ENCODE measurements around the gene PKHD1.

Gene PKHD1

DNA sequence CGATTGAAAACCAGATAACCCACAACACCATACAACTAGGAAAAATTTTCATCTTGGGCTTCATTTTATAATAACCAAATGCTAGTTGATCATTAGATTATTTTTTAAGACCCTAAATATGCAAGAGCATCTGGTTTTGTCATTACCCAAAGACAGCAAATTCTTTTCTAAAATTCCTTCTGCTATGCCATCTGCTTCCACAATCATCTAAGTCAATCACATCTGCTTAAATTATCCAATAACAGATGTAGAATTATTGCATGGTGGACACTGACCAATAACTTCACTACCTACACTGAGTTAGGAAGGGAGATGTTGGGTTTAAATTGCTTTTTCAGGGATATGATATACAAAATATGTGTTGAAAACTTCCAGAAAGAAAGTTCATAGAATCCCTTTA, 41.9 kb downstream of the PKHD1 start:
- TF ChIP-seq, protein P1, sequence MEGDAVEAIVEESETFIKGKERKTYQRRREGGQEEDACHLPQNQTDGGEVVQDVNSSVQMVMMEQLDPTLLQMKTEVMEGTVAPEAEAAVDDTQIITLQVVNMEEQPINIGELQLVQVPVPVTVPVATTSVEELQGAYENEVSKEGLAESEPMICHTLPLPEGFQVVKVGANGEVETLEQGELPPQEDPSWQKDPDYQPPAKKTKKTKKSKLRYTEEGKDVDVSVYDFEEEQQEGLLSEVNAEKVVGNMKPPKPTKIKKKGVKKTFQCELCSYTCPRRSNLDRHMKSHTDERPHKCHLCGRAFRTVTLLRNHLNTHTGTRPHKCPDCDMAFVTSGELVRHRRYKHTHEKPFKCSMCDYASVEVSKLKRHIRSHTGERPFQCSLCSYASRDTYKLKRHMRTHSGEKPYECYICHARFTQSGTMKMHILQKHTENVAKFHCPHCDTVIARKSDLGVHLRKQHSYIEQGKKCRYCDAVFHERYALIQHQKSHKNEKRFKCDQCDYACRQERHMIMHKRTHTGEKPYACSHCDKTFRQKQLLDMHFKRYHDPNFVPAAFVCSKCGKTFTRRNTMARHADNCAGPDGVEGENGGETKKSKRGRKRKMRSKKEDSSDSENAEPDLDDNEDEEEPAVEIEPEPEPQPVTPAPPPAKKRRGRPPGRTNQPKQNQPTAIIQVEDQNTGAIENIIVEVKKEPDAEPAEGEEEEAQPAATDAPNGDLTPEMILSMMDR (IDR thresholded peaks at IDR 0.05): no peak

DNA sequence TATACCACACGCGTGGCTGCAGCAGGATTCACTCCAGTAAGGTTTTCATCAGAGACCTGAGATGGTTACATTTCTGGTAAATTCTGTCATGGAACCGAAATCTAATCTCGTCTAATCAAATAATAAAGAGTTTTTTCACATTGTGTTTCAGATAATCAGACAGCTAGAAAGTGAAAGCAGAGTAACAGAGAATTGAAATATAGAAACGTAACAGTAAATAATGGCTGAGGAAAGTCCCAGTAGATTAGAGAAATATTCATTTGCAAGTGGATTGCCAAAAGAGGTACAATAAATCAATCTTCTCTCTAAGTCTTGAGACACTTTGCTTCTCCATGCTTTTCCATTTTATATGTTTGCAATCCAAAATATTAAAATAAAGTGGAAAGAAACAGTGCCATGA, 42.4 kb downstream of the PKHD1 start:
- TF ChIP-seq, protein P1 (IDR thresholded peaks at IDR 0.05): no peak

DNA sequence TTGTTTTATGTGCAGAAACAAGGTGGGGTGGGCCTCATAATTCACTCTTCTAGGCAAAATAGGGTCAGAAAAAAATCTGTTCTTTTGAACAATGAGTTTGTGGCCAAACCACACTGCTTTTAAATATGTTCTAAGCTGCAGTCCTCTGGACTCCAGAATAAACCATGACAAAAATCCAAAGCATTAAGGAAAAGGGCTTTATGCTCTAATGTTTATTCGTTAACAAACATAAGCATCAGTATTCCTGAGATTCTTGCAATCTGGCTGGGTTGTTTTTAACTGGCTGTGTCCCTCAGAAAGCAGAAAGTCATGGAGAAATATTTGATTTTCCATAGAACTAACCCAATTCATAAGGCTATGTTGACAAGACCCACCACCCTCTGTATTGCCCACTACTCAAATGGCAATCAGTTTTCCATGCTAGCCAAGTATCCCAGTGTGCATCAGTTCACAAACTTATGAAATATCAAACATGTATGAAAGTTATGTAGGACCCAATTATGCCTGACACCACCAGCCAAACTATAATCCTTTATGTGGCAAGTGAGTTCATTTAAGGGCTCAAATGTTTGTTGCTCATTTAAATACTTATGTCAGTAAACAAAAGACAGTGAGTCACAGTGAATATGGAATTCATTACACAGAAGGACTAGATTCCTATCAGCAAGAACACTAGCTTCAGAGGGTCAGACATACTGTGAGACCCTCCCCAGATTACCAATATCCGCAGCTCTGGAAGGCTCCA, 45.1 kb downstream of the PKHD1 start:
- TF ChIP-seq, protein P1 (IDR thresholded peaks at IDR 0.05): no peak

DNA sequence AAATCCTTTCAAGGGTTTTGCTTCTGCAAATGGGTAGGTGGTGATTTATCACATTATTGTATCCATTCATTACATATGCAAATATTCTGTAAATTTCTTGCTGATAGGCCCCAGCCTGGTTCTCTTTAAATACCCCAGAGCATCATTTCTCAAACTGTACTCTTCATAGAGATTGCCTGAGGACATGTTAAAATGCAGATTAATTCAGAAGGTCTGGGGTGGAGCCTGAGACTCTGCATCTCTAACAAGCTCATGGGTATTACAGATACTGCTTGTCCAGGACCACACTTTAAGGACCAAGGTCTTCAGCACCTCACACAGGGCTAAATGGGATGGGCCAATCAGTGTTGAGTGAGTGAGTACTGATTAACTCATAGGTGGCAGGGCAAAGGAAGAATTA, 46.3 kb downstream of the PKHD1 start:
- TF ChIP-seq, protein P1 (IDR thresholded peaks at IDR 0.05): no peak

DNA sequence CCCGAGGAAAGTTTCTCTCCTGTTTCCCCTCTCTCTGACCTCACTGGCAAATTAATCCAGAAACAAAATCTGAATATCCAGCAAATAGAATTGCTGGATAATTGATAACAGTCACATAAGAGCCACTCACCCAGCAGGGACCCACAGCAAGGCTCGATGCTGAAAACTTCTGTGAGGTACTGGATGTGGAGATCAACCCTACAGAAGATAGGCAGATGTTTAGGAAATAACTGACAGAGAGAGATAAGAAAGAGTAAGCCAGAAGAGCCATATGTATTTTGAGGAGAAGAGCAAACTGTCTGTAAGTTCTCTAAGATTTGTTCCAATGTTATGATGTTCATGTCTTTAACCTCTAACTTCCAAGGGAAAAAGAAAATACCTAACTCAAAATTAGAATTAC, 59.7 kb downstream of the PKHD1 start:
- TF ChIP-seq, protein P1 (IDR thresholded peaks at IDR 0.05): no peak

DNA sequence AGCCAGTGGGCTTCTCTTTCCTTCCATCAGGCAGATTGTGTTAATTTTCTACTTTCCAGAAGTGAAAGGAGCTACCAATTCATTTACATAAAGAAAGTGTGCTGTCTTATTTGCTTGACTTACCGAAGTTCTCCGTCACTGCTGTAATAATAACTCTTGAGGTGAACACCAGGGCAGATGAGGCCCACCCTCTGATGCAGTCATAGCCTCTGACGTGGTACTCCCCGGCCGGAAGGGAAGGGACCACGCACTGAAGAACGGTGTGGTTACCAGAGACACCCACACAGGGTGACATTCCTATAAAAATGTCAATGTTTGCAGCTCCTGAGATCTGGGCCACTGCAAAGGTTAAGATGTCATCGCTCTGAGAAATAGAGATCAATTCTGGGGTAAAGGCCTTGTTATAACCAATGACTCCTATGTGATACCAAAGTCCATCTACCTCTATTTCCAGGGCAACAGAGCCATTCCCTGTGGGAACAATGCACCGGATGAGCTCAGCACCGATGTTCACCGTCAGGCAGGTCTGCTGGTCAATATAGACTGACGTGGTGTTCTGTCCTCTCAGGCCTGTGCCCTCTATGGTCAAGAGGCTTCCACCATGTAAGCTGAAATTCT, 62.9 kb downstream of the PKHD1 start:
- TF ChIP-seq, protein P1 (IDR thresholded peaks at IDR 0.05): no peak

DNA sequence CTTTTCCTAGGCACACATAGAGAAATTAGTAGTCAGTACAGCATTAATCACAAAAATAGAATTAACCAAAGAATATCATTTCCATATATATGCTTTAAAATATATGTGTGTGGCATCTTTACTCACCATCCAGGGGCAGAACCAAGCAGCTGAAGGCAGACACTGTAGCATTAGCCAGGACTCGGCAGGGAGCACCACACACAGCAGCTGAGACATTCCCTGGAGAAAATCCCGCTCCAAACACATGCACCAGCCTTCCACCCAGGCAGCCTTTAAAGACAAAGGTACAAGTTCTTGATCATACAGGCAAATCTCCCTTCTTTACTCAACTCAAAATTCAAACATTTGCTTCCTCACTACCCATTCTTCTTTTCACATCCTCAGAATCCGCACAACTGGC, 64.7 kb downstream of the PKHD1 start:
- TF ChIP-seq, protein P1 (IDR thresholded peaks at IDR 0.05): no peak

Data from LNCAP (cell line).